Astrocyte (in vitro differentiated cells and primary cell): ENCODE measurements around the gene SVIL. TPM values are rescaled to one million over a fixed set of nuclear protein-coding genes. Genes with fewer than 3 reads are reported as not detected.
A peak's percentile ranks its signal among the peaks of the same experiment; 100 is the strongest.

Experiments
- DNase-seq: peaks from one replicate; pipeline ENCODE4 v3.0.0-alpha.2; 2010; ENCODE audit warnings: low read depth
- FAIRE-seq: peaks from 2 replicates; lab custom pipeline; 2011; peaks lifted over from hg19 to GRCh38; lab: Jason Lieb, UNC
- H2AFZ ChIP-seq: 2 replicates; pipeline ENCODE4 v1.6.0; 2012; ENCODE audit warnings: low read depth, low read length, inconsistent platforms
- H3K27ac ChIP-seq: 2 replicates; pipeline ENCODE4 v1.5.1; 2011; ENCODE audit warnings: low read depth, low read length, inconsistent platforms
- H3K27me3 ChIP-seq: 2 replicates; pipeline ENCODE4 v1.6.0; 2011; ENCODE audit warnings: low read length, inconsistent platforms; ENCODE audit not compliant: insufficient read depth
- H3K36me3 ChIP-seq: 2 replicates; pipeline ENCODE4 v1.5.1; 2011; ENCODE audit warnings: low read length, inconsistent platforms; ENCODE audit not compliant: insufficient read depth
- H3K4me1 ChIP-seq: 2 replicates; pipeline ENCODE4 v1.5.1; 2011; ENCODE audit warnings: low read length, inconsistent platforms; ENCODE audit not compliant: insufficient read depth
- H3K4me2 ChIP-seq: 2 replicates; pipeline ENCODE4 v1.6.0; 2012; ENCODE audit warnings: low read length, inconsistent platforms
- H3K4me3 ChIP-seq: 2 replicates; pipeline ENCODE4 v1.5.1; 2011; ENCODE audit warnings: low read depth, mild to moderate bottlenecking, low read length, inconsistent platforms; ENCODE audit not compliant: insufficient read depth
- H3K79me2 ChIP-seq: 2 replicates; pipeline ENCODE4 v1.6.0; 2012; ENCODE audit warnings: mild to moderate bottlenecking, low read length, inconsistent platforms; ENCODE audit not compliant: insufficient read depth
- H3K9ac ChIP-seq: 2 replicates; pipeline ENCODE4 v1.6.0; 2012; ENCODE audit warnings: mild to moderate bottlenecking, low read length, inconsistent platforms
- H3K9me3 ChIP-seq: 2 replicates; pipeline ENCODE4 v1.5.1; 2012; ENCODE audit warnings: low read depth, mild to moderate bottlenecking, low read length, inconsistent platforms; ENCODE audit not compliant: insufficient read depth
- H4K20me1 ChIP-seq: 2 replicates; pipeline ENCODE4 v1.6.0; 2012; ENCODE audit warnings: low read length, inconsistent platforms; ENCODE audit not compliant: insufficient read depth
- H3K27ac Mint-ChIP-seq: one replicate; pipeline ENCODE4 v1.8.0; 2021; ENCODE audit warnings: mild to moderate bottlenecking, mixed read lengths; ENCODE audit not compliant: unreplicated experiment
- H3K27me3 Mint-ChIP-seq: one replicate; pipeline ENCODE4 v1.8.0; 2021; ENCODE audit warnings: low read depth, mixed read lengths; ENCODE audit not compliant: unreplicated experiment
- H3K36me3 Mint-ChIP-seq: one replicate; pipeline ENCODE4 v1.8.0; 2021; ENCODE audit warnings: low read depth, mixed read lengths; ENCODE audit not compliant: unreplicated experiment
- H3K4me1 Mint-ChIP-seq: one replicate; pipeline ENCODE4 v1.8.0; 2021; ENCODE audit warnings: low read depth, mixed read lengths; ENCODE audit not compliant: unreplicated experiment
- H3K4me3 Mint-ChIP-seq: one replicate; pipeline ENCODE4 v1.8.0; 2021; ENCODE audit warnings: mild to moderate bottlenecking, moderate library complexity, mixed read lengths; ENCODE audit not compliant: unreplicated experiment
- H3K9me3 Mint-ChIP-seq: one replicate; pipeline ENCODE4 v1.8.0; 2021; ENCODE audit warnings: mild to moderate bottlenecking, mixed read lengths; ENCODE audit not compliant: unreplicated experiment
- EZH2 ChIP-seq: IDR thresholded peaks from 2 replicates; pipeline ENCODE4 v1.6.1; 2012; ENCODE audit warnings: mild to moderate bottlenecking, low read length, inconsistent platforms; ENCODE audit not compliant: insufficient read depth
- total RNA-seq: library from RNA; stranded (reverse); gene quantifications from 2 replicates; pipeline ENCODE4 v1.2.1, GENCODE V29; 2021
- TF ChIP-seq, protein P1 (sequence below): IDR thresholded peaks from 2 replicates; pipeline ENCODE4 v1.5.1; 2011; ENCODE audit warnings: low read depth, mild to moderate bottlenecking, inconsistent platforms, low read length, moderate library complexity; ENCODE audit not compliant: insufficient read depth

The SVIL gene
- total RNA-seq, 1 donor from 2014 or later: 70.4 TPM

DNA sequence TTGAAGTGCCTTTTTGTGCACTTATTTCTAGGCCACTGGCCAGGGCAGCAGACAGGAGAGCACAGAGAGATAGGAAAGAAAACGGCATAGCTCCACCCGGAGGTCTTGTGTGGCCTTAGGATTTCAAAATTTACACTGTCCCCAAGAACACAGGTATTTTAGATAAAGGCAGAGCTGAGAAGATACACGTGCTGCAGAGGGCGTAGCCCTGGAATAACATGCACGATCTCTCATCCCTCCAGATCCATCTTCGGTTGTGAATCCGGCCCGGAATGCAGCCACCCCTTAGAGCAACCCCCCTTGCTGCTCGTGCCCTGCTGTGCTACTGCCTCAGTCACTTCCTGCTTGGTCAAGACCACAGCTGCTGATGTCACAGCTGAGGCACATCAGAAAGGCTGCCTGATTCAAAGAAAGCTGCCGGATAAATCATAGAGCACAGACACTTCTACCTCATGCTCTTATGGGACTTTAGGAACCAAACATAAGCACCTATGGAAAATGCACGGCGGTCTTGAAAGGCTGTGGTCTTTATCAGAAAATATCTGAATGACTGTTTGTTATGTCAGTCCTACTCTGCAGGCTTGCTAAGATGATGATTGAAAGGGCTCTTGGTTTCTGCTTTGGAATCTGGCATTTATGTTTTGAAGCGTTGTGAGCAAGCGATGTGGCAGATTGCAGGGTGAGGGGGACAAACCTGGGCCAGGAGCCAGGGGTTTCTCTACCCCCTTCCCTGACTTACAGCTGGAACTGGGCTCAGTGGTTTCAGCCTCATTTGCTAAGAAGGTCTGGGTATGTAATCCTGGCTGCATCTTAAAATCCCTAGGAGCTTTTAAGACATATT is 152.0 kb downstream of the SVIL start:
- Histone ChIP-seq H3K4me1 (peaks cover 23% of the 10 kb centered on the region), H4K20me1 (peaks cover 12% of the 10 kb centered on the region), H3K79me2 (no peaks in the 10 kb centered on the region), H3K4me2 (peak overlapping the region; percentile 81), H3K4me3 (no peak overlapping the region), H3K36me3 (peaks cover 11% of the 10 kb centered on the region), H3K27ac (peak overlapping the region; percentile 76), H2AFZ (no peak overlapping the region), H3K9me3 (no peaks in the 10 kb centered on the region), H3K9ac (peak overlapping the region; percentile 72), H3K27me3 (no peaks in the 10 kb centered on the region)
- FAIRE-seq: peak; percentile 100
- TF ChIP-seq EZH2: no peak
- TF ChIP-seq, protein P1, sequence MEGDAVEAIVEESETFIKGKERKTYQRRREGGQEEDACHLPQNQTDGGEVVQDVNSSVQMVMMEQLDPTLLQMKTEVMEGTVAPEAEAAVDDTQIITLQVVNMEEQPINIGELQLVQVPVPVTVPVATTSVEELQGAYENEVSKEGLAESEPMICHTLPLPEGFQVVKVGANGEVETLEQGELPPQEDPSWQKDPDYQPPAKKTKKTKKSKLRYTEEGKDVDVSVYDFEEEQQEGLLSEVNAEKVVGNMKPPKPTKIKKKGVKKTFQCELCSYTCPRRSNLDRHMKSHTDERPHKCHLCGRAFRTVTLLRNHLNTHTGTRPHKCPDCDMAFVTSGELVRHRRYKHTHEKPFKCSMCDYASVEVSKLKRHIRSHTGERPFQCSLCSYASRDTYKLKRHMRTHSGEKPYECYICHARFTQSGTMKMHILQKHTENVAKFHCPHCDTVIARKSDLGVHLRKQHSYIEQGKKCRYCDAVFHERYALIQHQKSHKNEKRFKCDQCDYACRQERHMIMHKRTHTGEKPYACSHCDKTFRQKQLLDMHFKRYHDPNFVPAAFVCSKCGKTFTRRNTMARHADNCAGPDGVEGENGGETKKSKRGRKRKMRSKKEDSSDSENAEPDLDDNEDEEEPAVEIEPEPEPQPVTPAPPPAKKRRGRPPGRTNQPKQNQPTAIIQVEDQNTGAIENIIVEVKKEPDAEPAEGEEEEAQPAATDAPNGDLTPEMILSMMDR: no peak
- DNase-seq: peak; percentile 73
- H3K9me3 Mint-ChIP-seq: no peaks in the 10 kb centered on the region
- H3K4me3 Mint-ChIP-seq: peak overlapping the region; percentile 17
- H3K27ac Mint-ChIP-seq: peak overlapping the region; percentile 94
- H3K27me3 Mint-ChIP-seq: no peaks in the 10 kb centered on the region
- H3K4me1 Mint-ChIP-seq: peaks cover 22% of the 10 kb centered on the region
- H3K36me3 Mint-ChIP-seq: peaks cover 18% of the 10 kb centered on the region

DNA sequence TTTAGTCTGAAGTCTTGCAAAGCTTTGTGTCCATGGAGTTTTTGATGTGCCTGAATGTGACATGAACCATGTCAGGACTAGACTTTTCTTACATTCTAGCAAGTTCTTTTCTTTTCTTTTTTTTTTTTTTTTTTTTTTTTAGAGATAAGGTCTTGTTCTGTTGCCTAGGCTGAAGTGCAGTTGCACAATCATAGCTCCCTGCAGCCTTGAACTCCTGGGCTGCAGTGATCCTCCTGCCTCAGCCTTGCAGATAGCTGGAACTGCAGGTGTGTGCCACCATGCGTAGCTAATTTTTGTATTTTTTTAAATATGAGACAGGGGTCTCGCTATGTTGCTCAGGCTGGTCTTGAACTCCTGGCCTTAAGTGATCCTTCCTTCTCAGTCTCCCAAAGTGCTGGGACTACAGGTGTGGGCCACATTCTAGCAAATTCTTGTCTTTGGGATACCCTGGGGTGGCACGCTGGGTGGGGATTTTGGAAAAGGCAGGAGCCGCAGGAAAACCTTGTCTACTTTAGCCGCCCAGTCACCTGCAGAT is 152.8 kb downstream of the SVIL start:
- no peaks in the 10 kb centered on the region for H3K79me2 ChIP-seq
- no peaks in the 10 kb centered on the region for H3K27me3 Mint-ChIP-seq
- H3K4me3 ChIP-seq: no peak overlapping the region
- no peak overlapping the region for H3K4me3 Mint-ChIP-seq
- no peak overlapping the region for H3K27ac Mint-ChIP-seq
- H3K9me3 ChIP-seq: no peaks in the 10 kb centered on the region
- peaks cover 14% of the 10 kb centered on the region for H4K20me1 ChIP-seq
- no peak overlapping the region for H3K27ac ChIP-seq
- peaks cover 23% of the 10 kb centered on the region for H3K4me1 ChIP-seq
- no peak overlapping the region for H3K4me2 ChIP-seq
- no peaks in the 10 kb centered on the region for H3K9me3 Mint-ChIP-seq
- H3K27me3 ChIP-seq: no peaks in the 10 kb centered on the region
- FAIRE-seq (no peak), DNase-seq (no peak)
- H3K4me1 Mint-ChIP-seq: peaks cover 20% of the 10 kb centered on the region
- no peak overlapping the region for H2AFZ ChIP-seq
- TF ChIP-seq EZH2: no peak
- TF ChIP-seq, protein P1: no peak
- peaks cover 14% of the 10 kb centered on the region for H3K36me3 Mint-ChIP-seq
- no peak overlapping the region for H3K9ac ChIP-seq
- H3K36me3 ChIP-seq: peaks cover 11% of the 10 kb centered on the region
